Neural cell (in vitro differentiated cells): ENCODE results near the gene RUFY4.

Experiments
- CTCF ChIP-seq: fragments of 450-650 bp; IDR thresholded peaks from 2 replicates; pipeline ENCODE4 v1.5.1; 2014; ENCODE audit warnings: antibody characterized with exemption, mild to moderate bottlenecking, moderate library complexity; ENCODE audit not compliant: poor library complexity, severe bottlenecking
- EP300 ChIP-seq: fragments of 450-650 bp; conservative IDR thresholded peaks from 2 replicates; pipeline ENCODE4 v1.6.1; 2014; ENCODE audit warnings: antibody characterized with exemption, mild to moderate bottlenecking, moderate library complexity; ENCODE audit not compliant: poor library complexity, severe bottlenecking
- EZH2 ChIP-seq: fragments of 200-600, 300-800 bp; shearing (Covaris generic), sonication (generic); IDR thresholded peaks from 2 replicates; pipeline ENCODE4 v1.6.1; 2014; ENCODE audit warnings: antibody characterized with exemption, low read length, borderline replicate concordance, mild to moderate bottlenecking; ENCODE audit not compliant: insufficient read depth, poor library complexity, severe bottlenecking
- POLR2AphosphoS5 ChIP-seq: IDR thresholded peaks from 2 replicates; pipeline ENCODE4 v1.6.1; 2012
- TAF1 ChIP-seq: IDR thresholded peaks from 2 replicates; pipeline ENCODE4 v1.6.1; 2012; ENCODE audit warnings: low read depth

DNA sequence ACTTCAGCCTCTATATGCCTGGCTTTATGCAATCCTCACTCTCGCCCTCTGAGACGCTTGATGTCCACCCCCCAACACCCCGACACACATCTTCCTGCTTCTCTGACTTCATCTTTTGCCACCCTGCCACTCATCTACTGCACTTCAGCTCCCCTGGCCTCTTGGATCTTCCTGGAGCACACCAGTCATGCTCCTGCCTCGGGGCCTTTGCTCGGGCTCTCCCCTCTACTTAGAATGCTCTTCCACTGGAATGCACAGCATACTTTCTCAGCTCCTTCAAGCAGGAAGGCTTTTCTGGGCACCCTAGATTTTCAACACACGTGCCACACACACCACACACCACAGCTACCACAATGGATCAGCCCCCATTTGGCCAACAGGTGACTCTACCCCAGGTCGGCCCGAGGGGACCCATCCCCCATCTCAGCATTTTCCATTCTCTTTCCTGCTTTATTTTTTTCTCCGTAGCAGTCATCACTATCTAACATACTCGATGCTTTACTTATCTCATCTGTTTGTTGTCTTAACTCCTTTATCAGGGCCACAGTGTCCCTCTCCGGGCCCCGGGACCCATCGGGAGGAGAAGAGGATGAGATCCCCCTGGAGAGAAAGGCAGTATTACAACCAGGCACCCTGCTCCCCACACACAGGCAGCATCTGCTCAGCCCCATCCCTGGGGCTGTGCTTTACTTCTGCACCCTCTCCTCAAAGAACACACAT, 2.3 kb downstream of the RUFY4 start:
- TF ChIP-seq CTCF = no peak
- no peak for TF ChIP-seq EZH2
- no peak for TF ChIP-seq POLR2AphosphoS5
- no peak for TF ChIP-seq TAF1
- no peak for TF ChIP-seq EP300
